IMR-90 (cell line): Measurements from ENCODE around the gene PLEKHG1. TPM values are rescaled to one million over a fixed set of nuclear protein-coding genes. Genes with fewer than 3 reads are reported as not detected.

Source experiments
- ATAC-seq: fragments of 200-7000 bp; cut with Tn5 transposase; 2 replicates; pipeline ENCODE4 v1.9.1; 2020; ENCODE audit warnings: low read depth, mild to moderate bottlenecking, moderate library complexity
- BruUV-seq: library from RNA; stranded (reverse); fragments of 400-500 nt; replicated peaks from 2 replicates; lab custom pipeline; 2021; lab: Mats Ljungman, UMichigan
- CTCF ChIA-PET: fragments of 300-600 bp; formaldehyde crosslinking; extraction: SDS; loops from one replicate; lab custom pipeline; 2021; ENCODE audit warnings: antibody characterized with exemption; lab: Yijun Ruan, JAX
- POLR2A ChIA-PET: fragments of 300-600 bp; sonication (Branson Sonifier 250); formaldehyde crosslinking; loops from one replicate; lab custom pipeline; 2022; ENCODE audit warnings: antibody characterized with exemption; ENCODE audit not compliant: unreplicated experiment; lab: Charles Lee
- DNase-seq: peaks from one replicate; pipeline ENCODE4 v3.0.0; 2013
- H2AFZ ChIP-seq: replicated peaks from 2 replicates; pipeline ENCODE3; 2013; ENCODE audit warnings: low read length, mild to moderate bottlenecking; ENCODE audit not compliant: poor library complexity
- H2AK5ac ChIP-seq: 2 replicates; pipeline ENCODE4 v1.6.1; 2013; ENCODE audit warnings: low read depth, low read length, inconsistent platforms
- H2AK9ac ChIP-seq: replicated peaks from 2 replicates; pipeline ENCODE3; 2013; ENCODE audit warnings: mild to moderate bottlenecking, low read depth, low read length, moderate library complexity; ENCODE audit not compliant: poor library complexity
- H2BK120ac ChIP-seq: 2 replicates; pipeline ENCODE4 v1.6.1; 2013; ENCODE audit warnings: low read depth, low read length, inconsistent platforms
- H2BK15ac ChIP-seq: 3 replicates; pipeline ENCODE4 v1.6.1; 2013; ENCODE audit warnings: low read depth, low read length, inconsistent platforms
- H2BK20ac ChIP-seq: 2 replicates; pipeline ENCODE4 v1.6.1; 2013; ENCODE audit warnings: low read depth, mild to moderate bottlenecking, inconsistent platforms, low read length, moderate library complexity
- H2BK5ac ChIP-seq: 2 replicates; pipeline ENCODE4 v1.6.1; 2013; ENCODE audit warnings: mild to moderate bottlenecking, low read depth, low read length, inconsistent platforms; ENCODE audit not compliant: poor library complexity, severe bottlenecking
- H3K14ac ChIP-seq: replicated peaks from 2 replicates; pipeline ENCODE4 v1.6.1; 2013; ENCODE audit warnings: low read depth, low read length, inconsistent platforms
- H3K18ac ChIP-seq: 2 replicates; pipeline ENCODE4 v1.6.1; 2013; ENCODE audit warnings: low read depth, low read length, control low read depth
- H3K23ac ChIP-seq: 2 replicates; pipeline ENCODE4 v1.6.1; 2013; ENCODE audit warnings: low read depth, low read length, inconsistent platforms
- H3K27ac ChIP-seq: 2 replicates; pipeline ENCODE4 v1.5.1; 2013; ENCODE audit warnings: mild to moderate bottlenecking, control low read depth, low read length; ENCODE audit not compliant: insufficient read depth
- H3K27me3 ChIP-seq: 2 replicates; pipeline ENCODE4 v1.6.1; 2013; ENCODE audit warnings: low read length; ENCODE audit not compliant: control insufficient read depth, insufficient read depth
- H3K36me3 ChIP-seq: 2 replicates; pipeline ENCODE4 v1.6.1; 2013; ENCODE audit warnings: low read length, mixed read lengths; ENCODE audit not compliant: control insufficient read depth, insufficient read depth
- H3K4ac ChIP-seq: 2 replicates; pipeline ENCODE4 v1.6.1; 2013; ENCODE audit warnings: low read depth, low read length, inconsistent platforms
- H3K4me1 ChIP-seq: 2 replicates; pipeline ENCODE4 v1.6.1; 2013; ENCODE audit warnings: low read length, mixed read lengths; ENCODE audit not compliant: control insufficient read depth, insufficient read depth
- H3K4me2 ChIP-seq: 2 replicates; pipeline ENCODE4 v1.6.1; 2013; ENCODE audit warnings: low read depth, mild to moderate bottlenecking, control low read depth, low read length, moderate library complexity
- H3K4me3 ChIP-seq: 2 replicates; pipeline ENCODE4 v1.5.1; 2013; ENCODE audit warnings: low read depth, mild to moderate bottlenecking, control low read depth, low read length, moderate library complexity; ENCODE audit not compliant: insufficient read depth
- H3K56ac ChIP-seq: 2 replicates; pipeline ENCODE4 v1.6.1; 2013; ENCODE audit warnings: low read length, inconsistent platforms; ENCODE audit not compliant: insufficient read depth; ENCODE audit errors: extremely low read depth
- H3K79me1 ChIP-seq, 2 experiments: 2 replicates each; pipeline ENCODE4 v1.6.1; 2013; ENCODE audit warnings: low read length in 2 of 2, inconsistent platforms in 1 of 2, low read depth in 1 of 2
- H3K9ac ChIP-seq: 2 replicates; pipeline ENCODE4 v1.6.1; 2013; ENCODE audit warnings: low read depth, low read length, control low read depth
- H3K9me1 ChIP-seq: 2 replicates; pipeline ENCODE4 v1.6.1; 2013; ENCODE audit warnings: low read length, inconsistent platforms; ENCODE audit not compliant: insufficient read depth
- H3K9me3 ChIP-seq: 2 replicates; pipeline ENCODE4 v1.6.1; 2013; ENCODE audit warnings: low read length; ENCODE audit not compliant: control insufficient read depth, insufficient read depth
- H4K20me1 ChIP-seq: 2 replicates; pipeline ENCODE4 v1.6.1; 2013; ENCODE audit warnings: low read length, inconsistent platforms; ENCODE audit not compliant: insufficient read depth
- H4K5ac ChIP-seq: 2 replicates; pipeline ENCODE4 v1.6.1; 2013; ENCODE audit warnings: mild to moderate bottlenecking, low read depth, low read length, control low read depth
- H4K8ac ChIP-seq, 2 experiments: 2 replicates each; pipeline ENCODE4 v1.6.1; 2013; ENCODE audit warnings: low read depth in 2 of 2, low read length in 2 of 2, control low read depth in 1 of 2, inconsistent platforms in 1 of 2
- H4K91ac ChIP-seq: 2 replicates; pipeline ENCODE4 v1.6.1; 2013; ENCODE audit warnings: low read depth, low read length, inconsistent platforms; ENCODE audit not compliant: insufficient read depth
- BHLHE40 ChIP-seq: fragments of 150-350 bp; IDR thresholded peaks from 2 replicates; pipeline ENCODE4 v1.6.1; 2016; ENCODE audit warnings: mild to moderate bottlenecking, low read depth, low read length
- CEBPB ChIP-seq: IDR thresholded peaks from 2 replicates; pipeline ENCODE4 v1.6.1; 2012; ENCODE audit warnings: low read depth, low read length, improper control_type of control experiment
- CHD1 ChIP-seq: IDR thresholded peaks from 2 replicates; pipeline ENCODE4 v1.6.1; 2012; ENCODE audit warnings: low read depth, low read length, improper control_type of control experiment
- CTCF ChIP-seq: conservative IDR thresholded peaks from 2 replicates; pipeline ENCODE4 v1.5.1; 2012; ENCODE audit warnings: mild to moderate bottlenecking, low read depth, low read length, improper control_type of control experiment
- ELK1 ChIP-seq: fragments of 150-350 bp; IDR thresholded peaks from 2 replicates; pipeline ENCODE4 v1.6.1; 2016; ENCODE audit warnings: low read depth, mild to moderate bottlenecking, low read length, moderate library complexity, borderline replicate concordance
- FOS ChIP-seq: fragments of 150-350 bp; IDR thresholded peaks from 2 replicates; pipeline ENCODE4 v1.6.1; 2016; ENCODE audit warnings: low read depth, low read length
- MAFK ChIP-seq: IDR thresholded peaks from 2 replicates; pipeline ENCODE4 v1.6.1; 2012; ENCODE audit warnings: low read depth, low read length, improper control_type of control experiment
- MAZ ChIP-seq: IDR thresholded peaks from 2 replicates; pipeline ENCODE4 v1.6.1; 2012; ENCODE audit warnings: low read depth, mild to moderate bottlenecking, low read length, improper control_type of control experiment, moderate library complexity, borderline replicate concordance
- MXI1 ChIP-seq: IDR thresholded peaks from 2 replicates; pipeline ENCODE4 v1.6.1; 2012; ENCODE audit warnings: low read depth, mild to moderate bottlenecking, low read length, moderate library complexity, borderline replicate concordance
- NFE2L2 ChIP-seq: fragments of 150-350 bp; IDR thresholded peaks from 2 replicates; pipeline ENCODE4 v1.6.1; 2016; ENCODE audit warnings: low read depth, mild to moderate bottlenecking, low read length
- POLR2A ChIP-seq: IDR thresholded peaks from 2 replicates; pipeline ENCODE4 v1.6.1; 2012; ENCODE audit warnings: mild to moderate bottlenecking, low read depth, low read length
- RAD21 ChIP-seq: IDR thresholded peaks from 2 replicates; pipeline ENCODE4 v1.6.1; 2012; ENCODE audit warnings: low read length, improper control_type of control experiment
- RCOR1 ChIP-seq: IDR thresholded peaks from 2 replicates; pipeline ENCODE4 v1.6.1; 2012; ENCODE audit warnings: mild to moderate bottlenecking, low read length, improper control_type of control experiment; ENCODE audit not compliant: insufficient replicate concordance
- RFX5 ChIP-seq: IDR thresholded peaks from 2 replicates; pipeline ENCODE4 v1.8.0; 2012; ENCODE audit warnings: low read depth, mild to moderate bottlenecking, low read length, moderate library complexity
- SMC3 ChIP-seq: fragments of 150-350 bp; IDR thresholded peaks from 2 replicates; pipeline ENCODE4 v1.6.1; 2016; ENCODE audit warnings: low read depth, mild to moderate bottlenecking, antibody characterized with exemption, low read length, moderate library complexity
- USF2 ChIP-seq: fragments of 150-350 bp; IDR thresholded peaks from 2 replicates; pipeline ENCODE4 v1.6.1; 2017; ENCODE audit warnings: mild to moderate bottlenecking, antibody characterized with exemption, low read length, low read depth
- WGBS, 2 experiments: methylation state at CpG; one replicate each; pipeline versions ENCODE4 v1.1.5 to v1.1.7; 2013; ENCODE audit warnings: missing lambda C conversion rate in 2 of 2; ENCODE audit not compliant: insufficient read length in 1 of 2; ENCODE audit errors: extremely low coverage in 2 of 2; 5-methylcytosine and 5-hydroxymethylcytosine counted together
- dilution Hi-C: fragments of 300-500 bp; cut with HindIII; formaldehyde crosslinking; loops from one replicate; pipeline ENCODE4 v1.14.3; 2018; ENCODE audit warnings: low sequenced_read_pairs; ENCODE audit not compliant: unreplicated experiment
- in situ Hi-C: fragments of 300-500 bp; cut with MboI; formaldehyde crosslinking; loops from 3 replicates; pipeline ENCODE4 v1.14.3; 2019; ENCODE audit warnings: low sequenced_read_pairs, inconsistent platforms, mixed read lengths
- intact Hi-C: fragments of 100-400 bp; cut with micrococcal nuclease; formaldehyde crosslinking; loops from 2 replicates; pipeline ENCODE4 v1.10.0; 2022
- polyA plus RNA-seq, 3 experiments: library from polyadenylated mRNA; depleted of rRNA; stranded (reverse); fragments of >200 nt; gene quantifications; 2 replicates each; pipeline ENCODE4 v1.2.3, GENCODE V29; 2012; ENCODE audit warnings: low replicate concordance in 1 of 3
- total RNA-seq: library from RNA; depleted of rRNA; stranded (reverse); fragments of >200 nt; gene quantifications from 2 replicates; pipeline ENCODE4 v1.2.3, GENCODE V29; 2012

The PLEKHG1 gene
- total and polyA plus RNA-seq, 2 of the 4 experiments (the other 2 are of a cell fraction): 0.09 to 0.36 TPM

GRCh38 chr6:150592377-150592995 is 7.2 kb upstream of the PLEKHG1 start:
- no peaks in the 10 kb centered on the region for H4K20me1 ChIP-seq
- no peak overlapping the region for H3K4me3 ChIP-seq
- H4K5ac ChIP-seq: no peak overlapping the region
- H3K4me1 ChIP-seq: no peaks in the 10 kb centered on the region
- BruUV-seq: no TSS peak
- CTCF ChIA-PET: no interaction called here
- H3K9me1 ChIP-seq: no peaks in the 10 kb centered on the region
- no peaks in the 10 kb centered on the region for H3K79me1 ChIP-seq
- no peak overlapping the region for H3K14ac ChIP-seq
- no peak overlapping the region for H3K18ac ChIP-seq
- H3K56ac ChIP-seq: no peak overlapping the region
- no peak overlapping the region for H4K8ac ChIP-seq
- no peak overlapping the region for H3K9ac ChIP-seq
- 83% methylated on average over 2 of the region's 5 CpGs; no CpG with 5 or more reads in 1 of the 2 experiments for WGBS, 2 experiments
- H2AK9ac ChIP-seq: no peak overlapping the region
- in situ Hi-C loops: no loop called here
- H3K27ac ChIP-seq: no peak overlapping the region
- H2BK5ac ChIP-seq: no peak overlapping the region
- TF ChIP-seq RFX5: no peak
- TF ChIP-seq MAZ: no peak
- TF ChIP-seq USF2: no peak
- TF ChIP-seq RAD21: no peak
- no peak for TF ChIP-seq CTCF
- TF ChIP-seq CEBPB: no peak
- no peak for TF ChIP-seq MAFK
- no peak for TF ChIP-seq BHLHE40
- no peak for TF ChIP-seq NFE2L2
- no peak for TF ChIP-seq MXI1
- no peak for TF ChIP-seq FOS
- no peak for TF ChIP-seq RCOR1
- no peak for TF ChIP-seq SMC3
- no peak for TF ChIP-seq ELK1
- no peak for TF ChIP-seq POLR2A
- TF ChIP-seq CHD1: no peak
- H3K23ac ChIP-seq: no peak overlapping the region
- intact Hi-C loops: no loop called here
- no peaks in the 10 kb centered on the region for H3K36me3 ChIP-seq
- H3K4me2 ChIP-seq: no peak overlapping the region
- no peak overlapping the region for H2BK15ac ChIP-seq
- H2AFZ ChIP-seq: no peak overlapping the region
- no peaks in the 10 kb centered on the region for H3K9me3 ChIP-seq
- no peak overlapping the region for H3K4ac ChIP-seq
- POLR2A ChIA-PET: no interaction called here
- dilution Hi-C loops: no loop called here
- ATAC-seq: no peak
- H2BK20ac ChIP-seq: no peak overlapping the region
- no peak overlapping the region for H2BK120ac ChIP-seq
- H4K91ac ChIP-seq: no peak overlapping the region
- peaks cover 17% of the 10 kb centered on the region for H3K27me3 ChIP-seq
- DNase-seq: no peak
- no peak overlapping the region for H2AK5ac ChIP-seq
